GM12878 (cell line): ENCODE results near the gene CATSPERZ. TPM values are rescaled to one million over a fixed set of nuclear protein-coding genes. Genes with fewer than 3 reads are reported as not detected.

Source experiments
- CBX5 ChIP-seq: sonication (generic); IDR thresholded peaks from 2 replicates; pipeline ENCODE4 v1.6.1; 2016; ENCODE audit warnings: low read depth, moderate library complexity, mild to moderate bottlenecking, inconsistent platforms
- CHD2 ChIP-seq: IDR thresholded peaks from 2 replicates; pipeline ENCODE4 v1.6.1; 2011; ENCODE audit warnings: low read depth, low read length, improper control_type of control experiment, borderline replicate concordance
- EED ChIP-seq: sonication (generic); IDR thresholded peaks from 2 replicates; pipeline ENCODE4 v1.6.1; 2016; ENCODE audit warnings: antibody characterized with exemption, low read depth
- EP300 ChIP-seq, 2 experiments: fragments of 150-350 bp in 1 of 2; IDR thresholded peaks; 2 replicates each; pipeline ENCODE4 v1.6.1; 2011 to 2012; ENCODE audit warnings: low read depth in 2 of 2, low read length in 2 of 2, borderline replicate concordance in 1 of 2, improper control_type of control experiment in 1 of 2, inconsistent platforms in 1 of 2; ENCODE audit not compliant: control insufficient read depth in 1 of 2
- FOXK2 ChIP-seq: fragments of 450-650 bp; IDR thresholded peaks from 2 replicates; pipeline ENCODE4 v1.6.1; 2017; ENCODE audit warnings: mild to moderate bottlenecking, moderate library complexity
- PAX5 ChIP-seq: IDR thresholded peaks from 2 replicates; pipeline ENCODE4 v1.6.1; 2011; ENCODE audit warnings: low read depth, low read length, borderline replicate concordance
- POLR2AphosphoS5 ChIP-seq: IDR thresholded peaks from 2 replicates; pipeline ENCODE4 v1.6.1; 2011; ENCODE audit warnings: mild to moderate bottlenecking, low read length, inconsistent platforms
- RCOR1 ChIP-seq: conservative IDR thresholded peaks from 2 replicates; pipeline ENCODE4 v1.6.1; 2012; ENCODE audit warnings: low read depth, low read length, improper control_type of control experiment
- SMAD5 ChIP-seq: IDR thresholded peaks from 2 replicates; pipeline ENCODE4 v1.6.1; 2016; ENCODE audit warnings: antibody characterized with exemption, low read depth
- WRNIP1 ChIP-seq: IDR thresholded peaks from 2 replicates; pipeline ENCODE4 v1.6.1; 2011; ENCODE audit warnings: low read depth, low read length, improper control_type of control experiment, borderline replicate concordance
- ZNF622 ChIP-seq: fragments of 450-650 bp; IDR thresholded peaks from 2 replicates; pipeline ENCODE4 v1.6.1; 2017; ENCODE audit warnings: mild to moderate bottlenecking, inconsistent platforms
- polyA plus RNA-seq, 11 experiments: library from polyadenylated mRNA; depleted of rRNA in 4 of 11; unstranded in 6 of 11; stranded (reverse) in 5 of 11; fragments of >200 nt; fragmentation: Nextera tagmentation in 4 of 11; fragmentation: Illumina TruSeq in 1 of 11; extraction: Ambion mirVana in 4 of 11; extraction: Trizol in 1 of 11; gene quantifications; 1 replicate in 1 of 11; 2 replicates in 10 of 11; pipeline versions ENCODE4 v1.2.1 to v1.2.3, GENCODE V29; 2011 to 2016; ENCODE audit warnings: inconsistent platforms in 2 of 11, missing spikeins in 2 of 11, low read depth in 1 of 11
- total RNA-seq, 4 experiments: library from RNA; depleted of rRNA in 3 of 4; stranded (reverse); fragments of >200 nt in 3 of 4; fragmentation: Illumina TruSeq in 1 of 4; extraction: Trizol in 1 of 4; gene quantifications; 2 replicates each; pipeline versions ENCODE4 v1.2.1 to v1.2.3, GENCODE V29; 2013 to 2021
- TF ChIP-seq, protein P1 (sequence below): IDR thresholded peaks from 2 replicates; pipeline ENCODE4 v1.6.1; 2011; ENCODE audit warnings: borderline replicate concordance, low read depth, mild to moderate bottlenecking, moderate library complexity, low read length; ENCODE audit not compliant: insufficient read depth, poor library complexity, severe bottlenecking
- TF ChIP-seq, protein P2 (sequence below): fragments of 450-650 bp; IDR thresholded peaks from 2 replicates; pipeline ENCODE4 v1.6.1; 2018; ENCODE audit warnings: borderline replicate concordance, mild to moderate bottlenecking; ENCODE audit not compliant: partially characterized antibody
- TF ChIP-seq, protein P3 (sequence below): IDR thresholded peaks from 2 replicates; pipeline ENCODE4 v1.6.1; 2012; ENCODE audit warnings: mild to moderate bottlenecking, low read depth, low read length
- TF ChIP-seq, protein P4 (sequence below): IDR thresholded peaks from 2 replicates; pipeline ENCODE4 v1.6.1; 2012; ENCODE audit warnings: low read depth, low read length, improper control_type of control experiment
- TF ChIP-seq, protein P5 (sequence below), 3 experiments: IDR thresholded peaks in 2 of 3; conservative IDR thresholded peaks in 1 of 3; 2 replicates each; pipeline ENCODE4 v1.5.1; 2011; ENCODE audit warnings: low read depth in 3 of 3, low read length in 3 of 3, mild to moderate bottlenecking in 3 of 3, control low read depth in 2 of 3, moderate library complexity in 2 of 3, inconsistent platforms in 1 of 3, mixed read lengths in 1 of 3; ENCODE audit not compliant: control insufficient read depth in 2 of 3, insufficient read depth in 1 of 3; ENCODE audit errors: extremely low read depth in 1 of 3

The CATSPERZ gene
- total and polyA plus RNA-seq, 10 of the 15 experiments (the other 5 are each of a cell fraction or from before 2014, with no cell fraction given), result 0.12 to 0.31 TPM; not detected in 8

DNA sequence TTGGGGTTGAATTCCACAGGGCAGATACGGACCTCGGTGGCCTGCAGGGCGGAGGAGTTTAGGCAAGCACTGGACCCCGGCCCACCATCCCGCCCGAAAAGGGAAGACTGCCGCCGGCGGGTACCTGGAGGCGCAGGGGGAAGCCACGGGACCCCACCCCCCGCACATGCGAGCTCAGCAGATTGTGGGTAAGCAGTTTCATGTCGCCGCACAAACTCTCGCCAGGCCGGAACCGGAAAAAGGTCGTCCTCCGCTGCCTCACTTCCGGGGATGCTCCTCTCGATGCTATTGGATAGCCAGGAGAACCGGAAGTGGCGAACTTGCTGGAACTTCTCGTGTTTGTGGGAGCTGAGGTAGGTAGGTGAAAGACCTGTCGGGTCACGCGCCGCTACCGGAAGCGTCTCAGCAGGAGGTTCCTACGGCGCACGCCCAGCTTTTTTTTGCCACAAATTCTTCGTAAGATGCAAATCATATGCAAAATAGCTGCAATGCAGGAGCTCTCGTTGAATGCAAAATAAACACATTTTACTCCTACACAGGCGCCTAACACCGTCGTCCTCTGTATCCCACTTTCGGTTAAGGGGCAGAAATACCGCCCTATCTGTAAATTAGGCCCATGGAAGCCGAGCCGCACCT, 17.3 kb downstream of the CATSPERZ start, which contains the start of gene TRMT112 (continued):
- TF ChIP-seq POLR2AphosphoS5, result peak; percentile 97
- peak; percentile 77; the same call in 1 of the 2 replicates for TF ChIP-seq CHD2
- TF ChIP-seq, protein P1, sequence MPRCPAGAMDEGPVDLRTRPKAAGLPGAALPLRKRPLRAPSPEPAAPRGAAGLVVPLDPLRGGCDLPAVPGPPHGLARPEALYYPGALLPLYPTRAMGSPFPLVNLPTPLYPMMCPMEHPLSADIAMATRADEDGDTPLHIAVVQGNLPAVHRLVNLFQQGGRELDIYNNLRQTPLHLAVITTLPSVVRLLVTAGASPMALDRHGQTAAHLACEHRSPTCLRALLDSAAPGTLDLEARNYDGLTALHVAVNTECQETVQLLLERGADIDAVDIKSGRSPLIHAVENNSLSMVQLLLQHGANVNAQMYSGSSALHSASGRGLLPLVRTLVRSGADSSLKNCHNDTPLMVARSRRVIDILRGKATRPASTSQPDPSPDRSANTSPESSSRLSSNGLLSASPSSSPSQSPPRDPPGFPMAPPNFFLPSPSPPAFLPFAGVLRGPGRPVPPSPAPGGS, result peak; percentile 84
- no peak; the same call in 1 of the 2 replicates for TF ChIP-seq EED
- TF ChIP-seq FOXK2, result no peak
- TF ChIP-seq, protein P2, sequence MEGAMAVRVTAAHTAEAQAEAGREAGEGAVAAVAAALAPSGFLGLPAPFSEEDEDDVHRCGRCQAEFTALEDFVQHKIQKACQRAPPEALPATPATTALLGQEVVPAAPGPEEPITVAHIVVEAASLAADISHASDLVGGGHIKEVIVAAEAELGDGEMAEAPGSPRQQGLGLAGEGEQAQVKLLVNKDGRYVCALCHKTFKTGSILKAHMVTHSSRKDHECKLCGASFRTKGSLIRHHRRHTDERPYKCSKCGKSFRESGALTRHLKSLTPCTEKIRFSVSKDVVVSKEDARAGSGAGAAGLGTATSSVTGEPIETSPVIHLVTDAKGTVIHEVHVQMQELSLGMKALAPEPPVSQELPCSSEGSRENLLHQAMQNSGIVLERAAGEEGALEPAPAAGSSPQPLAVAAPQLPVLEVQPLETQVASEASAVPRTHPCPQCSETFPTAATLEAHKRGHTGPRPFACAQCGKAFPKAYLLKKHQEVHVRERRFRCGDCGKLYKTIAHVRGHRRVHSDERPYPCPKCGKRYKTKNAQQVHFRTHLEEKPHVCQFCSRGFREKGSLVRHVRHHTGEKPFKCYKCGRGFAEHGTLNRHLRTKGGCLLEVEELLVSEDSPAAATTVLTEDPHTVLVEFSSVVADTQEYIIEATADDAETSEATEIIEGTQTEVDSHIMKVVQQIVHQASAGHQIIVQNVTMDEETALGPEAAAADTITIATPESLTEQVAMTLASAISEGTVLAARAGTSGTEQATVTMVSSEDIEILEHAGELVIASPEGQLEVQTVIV, result peak; percentile 78
- TF ChIP-seq, protein P3, sequence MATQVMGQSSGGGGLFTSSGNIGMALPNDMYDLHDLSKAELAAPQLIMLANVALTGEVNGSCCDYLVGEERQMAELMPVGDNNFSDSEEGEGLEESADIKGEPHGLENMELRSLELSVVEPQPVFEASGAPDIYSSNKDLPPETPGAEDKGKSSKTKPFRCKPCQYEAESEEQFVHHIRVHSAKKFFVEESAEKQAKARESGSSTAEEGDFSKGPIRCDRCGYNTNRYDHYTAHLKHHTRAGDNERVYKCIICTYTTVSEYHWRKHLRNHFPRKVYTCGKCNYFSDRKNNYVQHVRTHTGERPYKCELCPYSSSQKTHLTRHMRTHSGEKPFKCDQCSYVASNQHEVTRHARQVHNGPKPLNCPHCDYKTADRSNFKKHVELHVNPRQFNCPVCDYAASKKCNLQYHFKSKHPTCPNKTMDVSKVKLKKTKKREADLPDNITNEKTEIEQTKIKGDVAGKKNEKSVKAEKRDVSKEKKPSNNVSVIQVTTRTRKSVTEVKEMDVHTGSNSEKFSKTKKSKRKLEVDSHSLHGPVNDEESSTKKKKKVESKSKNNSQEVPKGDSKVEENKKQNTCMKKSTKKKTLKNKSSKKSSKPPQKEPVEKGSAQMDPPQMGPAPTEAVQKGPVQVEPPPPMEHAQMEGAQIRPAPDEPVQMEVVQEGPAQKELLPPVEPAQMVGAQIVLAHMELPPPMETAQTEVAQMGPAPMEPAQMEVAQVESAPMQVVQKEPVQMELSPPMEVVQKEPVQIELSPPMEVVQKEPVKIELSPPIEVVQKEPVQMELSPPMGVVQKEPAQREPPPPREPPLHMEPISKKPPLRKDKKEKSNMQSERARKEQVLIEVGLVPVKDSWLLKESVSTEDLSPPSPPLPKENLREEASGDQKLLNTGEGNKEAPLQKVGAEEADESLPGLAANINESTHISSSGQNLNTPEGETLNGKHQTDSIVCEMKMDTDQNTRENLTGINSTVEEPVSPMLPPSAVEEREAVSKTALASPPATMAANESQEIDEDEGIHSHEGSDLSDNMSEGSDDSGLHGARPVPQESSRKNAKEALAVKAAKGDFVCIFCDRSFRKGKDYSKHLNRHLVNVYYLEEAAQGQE, result no peak
- TF ChIP-seq, protein P4, sequence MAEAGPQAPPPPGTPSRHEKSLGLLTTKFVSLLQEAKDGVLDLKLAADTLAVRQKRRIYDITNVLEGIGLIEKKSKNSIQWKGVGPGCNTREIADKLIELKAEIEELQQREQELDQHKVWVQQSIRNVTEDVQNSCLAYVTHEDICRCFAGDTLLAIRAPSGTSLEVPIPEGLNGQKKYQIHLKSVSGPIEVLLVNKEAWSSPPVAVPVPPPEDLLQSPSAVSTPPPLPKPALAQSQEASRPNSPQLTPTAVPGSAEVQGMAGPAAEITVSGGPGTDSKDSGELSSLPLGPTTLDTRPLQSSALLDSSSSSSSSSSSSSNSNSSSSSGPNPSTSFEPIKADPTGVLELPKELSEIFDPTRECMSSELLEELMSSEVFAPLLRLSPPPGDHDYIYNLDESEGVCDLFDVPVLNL, result no peak
- TF ChIP-seq, protein P5, sequence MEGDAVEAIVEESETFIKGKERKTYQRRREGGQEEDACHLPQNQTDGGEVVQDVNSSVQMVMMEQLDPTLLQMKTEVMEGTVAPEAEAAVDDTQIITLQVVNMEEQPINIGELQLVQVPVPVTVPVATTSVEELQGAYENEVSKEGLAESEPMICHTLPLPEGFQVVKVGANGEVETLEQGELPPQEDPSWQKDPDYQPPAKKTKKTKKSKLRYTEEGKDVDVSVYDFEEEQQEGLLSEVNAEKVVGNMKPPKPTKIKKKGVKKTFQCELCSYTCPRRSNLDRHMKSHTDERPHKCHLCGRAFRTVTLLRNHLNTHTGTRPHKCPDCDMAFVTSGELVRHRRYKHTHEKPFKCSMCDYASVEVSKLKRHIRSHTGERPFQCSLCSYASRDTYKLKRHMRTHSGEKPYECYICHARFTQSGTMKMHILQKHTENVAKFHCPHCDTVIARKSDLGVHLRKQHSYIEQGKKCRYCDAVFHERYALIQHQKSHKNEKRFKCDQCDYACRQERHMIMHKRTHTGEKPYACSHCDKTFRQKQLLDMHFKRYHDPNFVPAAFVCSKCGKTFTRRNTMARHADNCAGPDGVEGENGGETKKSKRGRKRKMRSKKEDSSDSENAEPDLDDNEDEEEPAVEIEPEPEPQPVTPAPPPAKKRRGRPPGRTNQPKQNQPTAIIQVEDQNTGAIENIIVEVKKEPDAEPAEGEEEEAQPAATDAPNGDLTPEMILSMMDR (IDR thresholded peaks at IDR 0.05 in 2 of 3, conservative IDR thresholded peaks at IDR 0.05 in 1 of 3; ENCODE audit: control insufficient read depth in 2 of 3, extremely low read depth in 1 of 3, insufficient read depth in 1 of 3, low read depth in 3 of 3, low read length in 3 of 3), result no peak
- TF ChIP-seq EP300 (IDR thresholded peaks at IDR 0.05; ENCODE audit: borderline replicate concordance in 1 of 2, control insufficient read depth in 1 of 2, low read depth in 2 of 2, low read length in 2 of 2), result no peak; a peak in 1 of 4 replicates
- TF ChIP-seq RCOR1, result 0 out of 2 replicates have a peak, but pooled peaks have one; percentile 37
- TF ChIP-seq PAX5, result 0 out of 2 replicates have a peak, but pooled peaks have one; percentile 42
- TF ChIP-seq SMAD5, result peak; percentile 75
- no peak for TF ChIP-seq ZNF622
- TF ChIP-seq CBX5, result no peak
- no peak for TF ChIP-seq WRNIP1
